Subcutaneous abdominal adipose tissue (tissue), 5 donors: Measurements from ENCODE around the gene RIMS1.

ENCODE experiments used
- H3K27ac ChIP-seq: one replicate; pipeline ENCODE4 v1.7.0; 2013; ENCODE audit warnings: low read depth, mild to moderate bottlenecking, inconsistent platforms, low read length, moderate library complexity
- H3K27me3 ChIP-seq, 5 donors: one replicate each; pipeline ENCODE4 v1.7.0; 2013; ENCODE audit warnings: low read length in 5 of 5, inconsistent platforms in 1 of 5; ENCODE audit not compliant: control insufficient read depth in 5 of 5, insufficient read depth in 4 of 5
- H3K36me3 ChIP-seq, 5 donors: one replicate each; pipeline ENCODE4 v1.7.0; 2013; ENCODE audit warnings: low read length in 5 of 5; ENCODE audit not compliant: control insufficient read depth in 5 of 5, insufficient read depth in 5 of 5
- H3K4me1 ChIP-seq, 5 donors: one replicate each; pipeline ENCODE4 v1.7.0; 2013; ENCODE audit warnings: low read length in 5 of 5, mild to moderate bottlenecking in 3 of 5, moderate library complexity in 1 of 5; ENCODE audit not compliant: control insufficient read depth in 5 of 5, insufficient read depth in 5 of 5
- H3K4me3 ChIP-seq, 5 donors: one replicate each; pipeline ENCODE4 v1.7.0; 2013; ENCODE audit warnings: low read length in 5 of 5, low read depth in 1 of 5
- H3K9ac ChIP-seq, 5 donors: one replicate each; pipeline ENCODE4 v1.7.0; 2013; ENCODE audit warnings: low read length in 5 of 5, mild to moderate bottlenecking in 4 of 5, moderate library complexity in 3 of 5
- H3K9me3 ChIP-seq, 5 donors: one replicate each; pipeline ENCODE4 v1.7.0; 2013; ENCODE audit warnings: low read length in 5 of 5; ENCODE audit not compliant: control insufficient read depth in 5 of 5
- donor health status: healthy.
- donor health status: healthy.
- donor health status: healthy.
- donor health status: healthy.
- donor health status: healthy.

RIMS1 gene

DNA sequence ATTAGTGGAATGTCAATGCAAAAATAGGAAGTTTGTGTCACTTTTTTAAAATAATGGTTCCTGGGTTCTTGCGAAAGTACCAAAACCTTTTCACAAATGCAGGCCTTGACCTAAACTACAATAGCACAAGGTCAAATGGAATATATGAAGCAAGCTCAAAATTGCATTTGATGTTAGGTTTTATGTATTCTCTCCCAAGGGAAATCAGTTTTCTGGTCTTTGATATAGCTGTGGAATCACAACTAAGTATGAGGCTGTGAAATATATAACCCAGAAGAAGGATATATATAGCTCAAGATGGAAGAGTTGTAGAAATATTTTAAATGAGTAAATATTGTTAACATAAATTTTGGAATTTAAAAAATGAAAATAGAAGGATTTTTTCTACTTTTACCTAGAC lies 327.3 kb downstream of the RIMS1 start:
- no peak overlapping the region for H3K4me3 ChIP-seq
- no peaks in the 10 kb centered on the region for H3K9me3 ChIP-seq
- no peaks in the 10 kb centered on the region for H3K36me3 ChIP-seq
- H3K4me1 ChIP-seq = no peaks in the 10 kb centered on the region
- H3K27me3 ChIP-seq = no peaks in the 10 kb centered on the region
- H3K27ac ChIP-seq = no peak overlapping the region
- H3K9ac ChIP-seq = no peak overlapping the region

DNA sequence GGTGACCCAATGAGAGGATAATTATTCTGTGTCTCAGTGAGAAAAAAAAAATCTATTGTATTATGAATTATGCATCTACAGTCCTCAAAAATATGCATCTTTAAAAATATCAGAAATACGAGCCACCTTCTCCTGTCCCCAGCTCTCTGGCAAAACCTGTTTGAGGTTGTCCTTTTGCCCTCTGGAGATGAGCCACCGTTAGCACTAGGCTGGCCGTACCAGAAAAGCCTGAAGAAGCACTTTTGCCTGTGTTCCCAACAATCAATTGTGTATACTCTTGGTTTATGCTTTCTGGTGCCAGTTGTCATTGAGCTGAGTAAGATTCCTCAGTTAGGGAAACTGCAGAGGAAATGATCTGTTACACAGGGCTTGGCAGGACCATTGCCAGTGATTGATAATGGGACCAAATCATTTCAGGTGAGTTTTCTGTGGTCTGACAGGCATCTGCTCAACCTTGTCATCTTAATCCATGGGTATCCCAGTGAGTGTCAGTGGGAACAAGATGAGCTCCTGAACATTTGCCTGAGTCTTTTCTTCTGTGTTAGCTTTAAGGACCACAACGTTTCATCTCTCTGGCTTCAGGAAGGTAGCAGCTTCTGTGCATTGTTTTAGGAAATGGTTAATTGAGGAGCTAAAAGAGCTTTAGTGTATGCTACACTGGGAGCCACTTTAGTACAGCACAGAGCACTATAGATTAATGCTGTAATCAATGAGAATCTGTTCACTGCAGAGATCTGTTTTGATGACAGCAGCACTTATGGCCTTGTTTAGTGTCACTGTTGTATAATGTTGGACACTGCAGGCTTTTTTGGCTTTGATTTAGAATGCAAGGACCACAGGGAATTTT lies 330.1 kb downstream of the RIMS1 start:
- H3K27me3 ChIP-seq = no peaks in the 10 kb centered on the region
- H3K27ac ChIP-seq = no peak overlapping the region
- no peaks in the 10 kb centered on the region for H3K9me3 ChIP-seq
- H3K36me3 ChIP-seq = no peaks in the 10 kb centered on the region
- no peak overlapping the region for H3K9ac ChIP-seq
- H3K4me1 ChIP-seq = no peaks in the 10 kb centered on the region
- no peak overlapping the region for H3K4me3 ChIP-seq

DNA sequence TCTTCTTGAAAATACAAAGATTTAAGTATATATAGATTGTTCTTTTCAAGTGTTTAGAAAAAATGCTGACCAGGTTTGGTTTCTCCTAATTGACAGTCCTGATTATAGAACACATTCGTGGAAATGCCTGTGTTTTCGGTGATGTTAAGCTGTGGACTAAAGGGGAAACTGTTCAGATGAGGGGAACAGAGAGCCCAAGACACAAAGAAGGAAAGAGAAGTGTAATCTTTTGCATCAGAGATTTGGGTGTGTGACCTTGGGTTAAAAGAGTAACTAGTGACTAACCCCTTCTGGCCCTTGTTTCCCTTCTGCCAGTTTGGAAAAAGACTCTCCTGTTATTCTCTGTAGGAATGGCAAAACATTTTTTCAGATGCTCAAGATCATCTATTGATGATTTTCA lies 331.3 kb downstream of the RIMS1 start:
- H3K36me3 ChIP-seq = no peaks in the 10 kb centered on the region
- H3K27ac ChIP-seq = no peak overlapping the region
- H3K4me1 ChIP-seq = no peaks in the 10 kb centered on the region
- H3K4me3 ChIP-seq = no peak overlapping the region
- H3K9ac ChIP-seq = no peak overlapping the region
- H3K27me3 ChIP-seq = no peaks in the 10 kb centered on the region
- H3K9me3 ChIP-seq = no peaks in the 10 kb centered on the region

DNA sequence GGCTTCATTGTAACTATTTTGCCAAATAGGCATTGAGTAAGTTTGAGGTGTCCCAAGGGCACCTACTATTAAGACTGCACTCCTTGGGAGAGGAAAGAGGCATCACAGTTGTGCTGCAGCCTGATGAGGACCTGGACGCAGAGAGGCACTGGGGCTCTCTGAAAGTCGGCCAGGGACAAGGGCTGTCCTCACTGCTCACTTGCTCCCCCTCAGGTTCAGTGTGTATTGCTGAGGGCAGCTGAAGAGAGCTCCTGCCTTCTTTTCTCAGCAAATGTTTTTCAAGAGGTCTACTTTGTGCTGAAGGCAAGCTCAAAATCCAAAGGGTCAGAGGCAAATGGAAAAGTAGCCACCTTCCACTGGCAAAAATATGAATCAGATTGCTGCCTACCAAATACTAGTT lies 331.8 kb downstream of the RIMS1 start:
- Histone ChIP-seq H3K4me3 (no peak overlapping the region), H3K36me3 (no peaks in the 10 kb centered on the region), H3K9me3 (no peaks in the 10 kb centered on the region), H3K27ac (no peak overlapping the region), H3K9ac (no peak overlapping the region), H3K4me1 (no peaks in the 10 kb centered on the region), H3K27me3 (no peaks in the 10 kb centered on the region)

DNA sequence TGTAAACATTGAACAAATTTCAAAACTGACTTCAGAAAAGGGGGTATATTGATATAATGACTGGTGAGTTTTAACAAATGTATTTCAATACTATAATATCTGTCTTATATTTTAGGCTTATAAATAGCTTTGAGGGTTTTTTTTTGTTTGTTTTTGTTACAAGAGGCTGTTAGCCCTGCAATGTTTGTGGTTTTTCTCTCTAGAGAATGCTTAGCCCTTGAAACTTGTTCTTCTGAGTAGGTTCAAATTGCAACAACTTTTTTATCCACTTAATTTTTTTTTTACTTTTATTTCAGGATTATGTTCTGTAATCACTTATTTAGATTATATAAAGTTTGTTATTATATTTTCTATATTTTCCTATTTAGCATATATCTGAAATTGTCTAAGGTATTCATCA lies 333.2 kb downstream of the RIMS1 start:
- H3K9me3 ChIP-seq = no peaks in the 10 kb centered on the region
- H3K36me3 ChIP-seq = no peaks in the 10 kb centered on the region
- H3K4me1 ChIP-seq = no peaks in the 10 kb centered on the region
- H3K9ac ChIP-seq = no peak overlapping the region
- no peak overlapping the region for H3K27ac ChIP-seq
- H3K4me3 ChIP-seq = no peak overlapping the region
- no peaks in the 10 kb centered on the region for H3K27me3 ChIP-seq

DNA sequence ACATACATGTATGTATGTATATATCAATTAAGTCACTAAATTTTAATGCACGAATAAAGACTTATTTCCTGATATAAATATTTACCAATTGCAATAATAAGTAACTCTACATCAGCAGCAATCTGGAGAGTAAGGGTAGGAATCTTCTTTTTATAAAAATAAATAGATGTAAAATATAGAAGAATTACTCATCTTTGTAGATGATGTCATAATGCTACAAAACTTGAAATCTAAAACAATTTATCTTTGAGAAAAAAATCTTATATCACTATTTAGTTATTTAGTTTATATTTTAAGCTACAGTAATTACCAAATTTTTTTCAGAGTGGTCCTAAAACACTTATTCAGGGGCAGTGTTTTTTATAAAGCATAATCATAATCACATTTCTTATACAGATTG lies 351.7 kb downstream of the RIMS1 start:
- Histone ChIP-seq H3K4me3 (no peak overlapping the region), H3K9me3 (no peaks in the 10 kb centered on the region), H3K36me3 (no peaks in the 10 kb centered on the region), H3K27ac (no peak overlapping the region), H3K4me1 (no peaks in the 10 kb centered on the region), H3K9ac (no peak overlapping the region), H3K27me3 (no peaks in the 10 kb centered on the region)

DNA sequence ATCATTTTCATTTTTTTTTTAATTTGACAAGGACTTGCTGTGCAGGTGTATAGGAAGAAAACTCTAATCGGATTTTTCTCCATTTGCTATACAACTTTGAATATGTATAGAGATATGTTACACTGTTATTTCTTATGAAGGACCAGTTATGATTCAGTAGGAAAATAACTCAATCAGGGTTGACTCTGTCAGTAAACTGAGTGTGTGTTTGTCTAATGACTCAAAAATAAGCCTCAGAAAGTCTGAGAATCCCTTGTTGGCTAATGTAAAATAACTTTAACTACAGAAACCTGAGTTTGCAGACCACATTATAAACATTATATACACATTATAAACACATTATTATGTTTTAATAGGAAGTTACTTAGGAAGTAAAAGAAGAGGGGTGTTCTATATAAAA lies 352.6 kb downstream of the RIMS1 start:
- H3K4me3 ChIP-seq = no peak overlapping the region
- H3K9me3 ChIP-seq = no peaks in the 10 kb centered on the region
- H3K36me3 ChIP-seq = no peaks in the 10 kb centered on the region
- H3K9ac ChIP-seq = no peak overlapping the region
- H3K27me3 ChIP-seq = no peaks in the 10 kb centered on the region
- H3K27ac ChIP-seq = no peak overlapping the region
- no peaks in the 10 kb centered on the region for H3K4me1 ChIP-seq

DNA sequence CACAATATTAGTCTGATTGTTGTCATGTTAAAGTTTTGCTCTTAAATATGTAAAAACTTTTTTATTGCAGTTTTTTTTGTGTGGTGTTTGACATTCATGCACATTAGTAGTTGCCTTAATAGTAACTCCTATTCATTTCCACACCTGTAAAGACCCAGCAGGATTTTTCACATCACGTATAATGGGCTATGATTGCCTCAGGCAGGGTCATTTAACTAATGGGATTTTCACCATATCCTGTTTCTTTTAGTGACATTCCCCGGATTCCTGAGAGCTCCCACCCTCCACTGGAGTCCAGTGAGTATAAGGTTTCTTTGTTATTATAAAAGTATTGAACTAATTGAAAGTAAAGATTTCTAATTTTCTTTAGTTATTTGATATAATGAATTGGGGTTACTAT lies 359.2 kb downstream of the RIMS1 start:
- Histone ChIP-seq H3K9me3 (no peaks in the 10 kb centered on the region), H3K4me1 (no peaks in the 10 kb centered on the region), H3K4me3 (no peak overlapping the region), H3K36me3 (no peaks in the 10 kb centered on the region), H3K9ac (no peak overlapping the region), H3K27ac (no peak overlapping the region), H3K27me3 (no peaks in the 10 kb centered on the region)

DNA sequence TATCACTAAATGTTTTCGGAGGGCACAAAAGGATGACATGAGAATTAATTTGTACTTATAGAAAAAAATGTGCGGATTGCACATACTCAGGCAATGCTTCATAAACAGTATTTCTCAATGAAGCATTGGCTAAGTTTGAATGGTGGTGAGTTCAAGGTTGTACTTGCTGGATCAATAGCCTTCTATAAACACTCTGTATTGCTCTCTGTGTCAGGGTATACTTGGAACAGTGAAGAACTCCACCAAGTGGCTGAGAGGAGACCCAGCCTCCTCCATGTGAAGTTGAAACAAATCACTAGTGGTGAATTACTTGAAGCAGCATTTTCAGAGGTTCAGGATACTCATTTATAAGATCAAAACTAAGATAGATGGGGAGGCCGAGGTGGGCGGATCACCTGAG lies 360.6 kb downstream of the RIMS1 start:
- no peaks in the 10 kb centered on the region for H3K4me1 ChIP-seq
- no peaks in the 10 kb centered on the region for H3K27me3 ChIP-seq
- H3K27ac ChIP-seq = no peak overlapping the region
- no peaks in the 10 kb centered on the region for H3K9me3 ChIP-seq
- no peaks in the 10 kb centered on the region for H3K36me3 ChIP-seq
- H3K4me3 ChIP-seq = no peak overlapping the region
- no peak overlapping the region for H3K9ac ChIP-seq

DNA sequence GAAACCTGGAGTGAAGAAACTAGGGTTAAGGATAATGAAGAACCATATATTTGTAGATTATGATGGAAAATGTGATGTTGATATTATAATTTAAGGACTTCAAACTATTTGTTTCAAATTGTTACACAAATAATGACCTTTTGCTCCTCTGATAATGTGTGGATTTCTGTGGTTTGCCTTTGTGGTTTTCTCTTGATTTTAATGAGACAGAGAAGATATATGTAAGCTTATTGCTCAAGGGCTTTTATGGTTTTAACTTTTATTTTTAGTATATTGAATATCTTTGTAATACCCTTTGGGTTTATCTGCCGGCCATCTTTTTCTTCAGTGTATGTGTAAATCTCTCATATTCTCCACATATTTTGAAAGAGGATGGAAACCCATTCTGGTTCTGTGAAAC lies 362.3 kb downstream of the RIMS1 start:
- no peaks in the 10 kb centered on the region for H3K36me3 ChIP-seq
- H3K27ac ChIP-seq = no peak overlapping the region
- H3K9ac ChIP-seq = no peak overlapping the region
- no peaks in the 10 kb centered on the region for H3K4me1 ChIP-seq
- H3K27me3 ChIP-seq = no peaks in the 10 kb centered on the region
- H3K4me3 ChIP-seq = no peak overlapping the region
- H3K9me3 ChIP-seq = no peaks in the 10 kb centered on the region
